GM18526 (cell line): ENCODE measurements around the gene KRT8.

Source experiments
- POLR2A ChIP-seq: IDR thresholded peaks from 3 replicates; pipeline ENCODE4 v1.6.1; 2011; ENCODE audit not compliant: insufficient read length; ENCODE audit errors: extremely low read depth

KRT8 gene

GRCh38 chr12:52899338-52900035, 5.4 kb downstream of the KRT8 start:
- no peak for TF ChIP-seq POLR2A

- TF ChIP-seq POLR2A: no peak
These were observed 8.4 kb downstream of the KRT8 start for GRCh38 chr12:52896190-52897100.

DNA sequence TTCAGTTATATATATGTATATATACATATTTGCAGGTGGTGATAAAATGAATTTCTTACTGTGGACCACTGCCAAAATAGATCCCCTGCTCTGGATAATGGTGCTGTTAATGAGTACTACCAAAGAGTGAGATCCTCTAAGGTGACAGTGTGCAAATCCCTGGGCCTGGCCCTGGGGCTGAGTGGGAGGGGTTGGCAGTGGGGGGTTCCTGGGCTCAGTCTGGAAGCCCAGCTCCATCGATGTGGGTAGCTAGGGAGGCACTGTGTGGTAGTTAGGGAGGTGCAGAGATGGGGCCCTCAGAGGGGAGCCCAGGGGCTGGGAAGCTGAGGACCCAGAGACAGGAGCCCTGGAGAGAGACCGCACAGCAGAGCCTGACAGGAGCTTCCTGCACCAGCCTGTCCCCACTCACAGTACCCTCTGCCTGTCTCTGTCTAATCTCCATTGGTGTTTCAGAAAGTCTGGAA, 9.1 kb downstream of the KRT8 start:
- TF ChIP-seq POLR2A: no peak

DNA sequence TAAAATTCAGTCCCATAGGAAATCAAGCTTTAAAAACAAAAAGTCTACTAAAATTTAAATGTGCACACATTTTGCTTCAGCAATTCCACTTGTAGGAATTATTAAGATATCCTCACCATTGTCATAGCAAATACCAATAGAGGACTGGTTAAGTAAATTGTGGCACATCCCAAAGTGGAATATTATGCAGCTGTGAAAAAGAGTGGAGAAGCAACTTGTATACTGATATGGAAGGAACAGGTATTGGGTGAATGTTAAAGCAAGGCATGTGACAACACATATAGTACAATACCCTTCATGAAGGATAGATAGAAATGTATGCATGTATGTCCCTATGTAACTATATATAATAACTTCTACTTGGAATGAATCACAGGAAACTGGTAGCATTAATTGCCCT, 11.9 kb downstream of the KRT8 start:
- no peak for TF ChIP-seq POLR2A

GRCh38 chr12:52892207-52892852, 12.5 kb downstream of the KRT8 start:
- no peak for TF ChIP-seq POLR2A

- TF ChIP-seq POLR2A: no peak
These were observed 13.8 kb downstream of the KRT8 start for GRCh38 chr12:52891044-52891443.

DNA sequence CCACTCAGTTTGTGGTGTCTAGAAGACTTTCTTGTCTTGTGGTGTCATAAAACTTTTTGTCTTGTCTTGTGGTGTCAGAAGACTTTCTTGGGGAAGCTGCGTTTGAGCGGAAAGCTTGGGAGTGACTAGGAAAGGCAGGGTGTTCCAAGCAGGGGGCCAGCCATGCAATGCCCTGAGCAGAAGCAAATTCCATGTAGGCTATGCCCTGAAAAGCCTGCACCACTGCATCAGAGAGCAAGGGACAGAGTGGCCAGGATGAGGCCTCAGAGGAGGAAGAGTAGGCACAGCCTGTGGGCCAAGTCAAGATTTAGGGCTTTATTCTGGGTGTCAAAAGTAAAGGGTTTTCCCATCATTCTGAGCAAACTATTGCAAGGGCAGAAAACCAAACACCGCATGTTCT, 14.5 kb downstream of the KRT8 start:
- no peak for TF ChIP-seq POLR2A

DNA sequence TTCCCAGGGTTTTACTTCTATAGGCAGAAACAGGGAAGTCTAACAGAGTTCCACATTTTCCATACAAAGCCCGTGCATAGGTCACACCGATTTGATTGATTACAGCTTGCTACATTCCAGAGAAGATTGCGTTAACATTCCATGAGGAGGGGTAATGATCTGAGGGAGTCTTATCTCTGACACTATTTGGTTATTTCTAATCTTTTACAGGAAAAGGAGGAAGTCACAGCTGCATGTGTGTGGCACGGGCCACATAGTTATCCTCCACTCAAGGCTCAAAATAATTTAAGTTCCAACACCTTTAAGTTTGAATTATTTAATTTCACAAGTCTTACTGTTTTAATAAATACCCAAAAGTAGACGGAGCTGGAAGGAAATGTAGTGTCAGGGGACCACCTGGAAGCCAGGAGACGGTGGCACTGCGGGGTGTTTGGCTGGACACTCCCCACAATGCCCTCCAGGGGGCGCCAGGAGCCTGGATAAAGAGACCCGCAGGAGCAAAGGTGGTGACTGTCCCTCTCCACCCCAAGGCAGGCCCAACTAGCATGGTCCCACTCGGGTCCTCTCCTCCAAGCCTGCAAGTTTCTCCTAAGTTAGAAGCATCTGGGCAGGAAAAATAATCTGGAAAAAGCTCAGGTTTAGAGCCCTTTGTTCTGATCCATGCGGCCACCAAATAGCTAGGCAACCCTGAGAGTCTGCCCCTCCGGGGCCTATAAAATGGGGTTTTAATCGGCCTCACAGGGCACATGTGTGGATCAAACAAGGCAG, 20.2 kb downstream of the KRT8 start:
- no peak for TF ChIP-seq POLR2A

GRCh38 chr12:52879394-52880351, 25.2 kb downstream of the KRT8 start:
- TF ChIP-seq POLR2A: no peak

DNA sequence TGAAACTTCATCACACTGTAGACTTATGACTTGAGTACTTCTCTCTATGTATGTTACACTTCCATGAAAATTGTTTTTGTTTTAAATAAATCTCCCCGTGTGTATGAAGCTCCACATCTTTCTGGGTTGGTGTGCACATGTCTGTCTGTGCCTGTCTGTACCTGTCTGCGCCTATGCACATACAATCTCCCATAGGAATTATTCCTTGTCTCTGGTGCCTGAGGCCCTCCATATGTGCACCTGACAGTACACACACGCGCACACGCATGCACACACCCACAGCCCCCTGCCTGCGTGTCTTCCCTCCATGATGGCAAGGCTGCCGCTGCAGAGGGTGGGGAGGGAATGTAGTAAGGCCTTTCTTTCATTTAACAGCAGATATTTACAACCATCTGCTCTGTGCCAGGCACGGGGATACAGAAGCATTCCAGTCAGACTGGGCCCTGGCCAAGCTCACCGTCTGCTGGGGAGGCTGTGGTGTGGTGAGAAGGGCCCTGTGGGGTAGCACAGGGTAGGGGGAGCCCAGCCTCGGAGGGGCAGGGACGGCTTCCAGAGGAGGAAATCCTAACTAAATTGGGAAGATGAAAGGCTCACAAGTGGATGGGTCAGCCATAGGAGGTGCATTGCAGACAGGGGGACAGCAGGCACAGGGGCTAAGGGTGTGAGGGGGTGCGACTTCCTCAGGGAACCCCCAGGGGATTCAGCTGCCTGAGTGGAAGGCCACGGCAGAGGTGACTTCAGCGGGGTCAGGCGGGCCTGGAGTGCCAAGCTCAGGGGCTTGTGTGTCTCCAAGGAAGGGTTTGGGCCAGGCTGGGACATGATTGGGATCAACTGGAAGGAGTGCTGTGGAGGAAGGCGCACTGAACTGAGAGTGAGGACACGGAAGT, 26.1 kb downstream of the KRT8 start:
- TF ChIP-seq POLR2A: no peak

DNA sequence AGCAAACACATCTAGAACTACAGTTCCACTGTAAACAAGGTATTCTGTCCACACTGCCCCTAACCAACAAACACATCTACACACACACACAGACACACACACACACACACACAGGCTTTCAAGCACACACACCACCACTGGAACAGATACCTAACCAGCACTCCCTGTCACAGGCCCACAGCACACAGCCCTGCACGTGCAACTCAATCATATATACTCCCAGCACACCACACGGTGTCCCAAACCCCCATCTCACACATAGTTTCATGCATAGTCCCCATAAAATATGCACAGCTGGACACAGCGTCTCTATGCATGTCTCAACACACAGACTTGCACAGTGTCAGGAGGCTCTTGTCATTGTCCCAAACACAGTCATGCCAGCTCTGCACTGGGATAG, 27.6 kb downstream of the KRT8 start:
- TF ChIP-seq POLR2A: no peak

GRCh38 chr12:52876372-52876771, 28.5 kb downstream of the KRT8 start:
- no peak for TF ChIP-seq POLR2A
